ENCODE results near the gene ZNF684.

GRCh38 chr1:40508375-40509341 lies 22.8 kb upstream of the ZNF684 start, which contains the start of gene EXO5:
- TF ChIP-seq, protein P1, sequence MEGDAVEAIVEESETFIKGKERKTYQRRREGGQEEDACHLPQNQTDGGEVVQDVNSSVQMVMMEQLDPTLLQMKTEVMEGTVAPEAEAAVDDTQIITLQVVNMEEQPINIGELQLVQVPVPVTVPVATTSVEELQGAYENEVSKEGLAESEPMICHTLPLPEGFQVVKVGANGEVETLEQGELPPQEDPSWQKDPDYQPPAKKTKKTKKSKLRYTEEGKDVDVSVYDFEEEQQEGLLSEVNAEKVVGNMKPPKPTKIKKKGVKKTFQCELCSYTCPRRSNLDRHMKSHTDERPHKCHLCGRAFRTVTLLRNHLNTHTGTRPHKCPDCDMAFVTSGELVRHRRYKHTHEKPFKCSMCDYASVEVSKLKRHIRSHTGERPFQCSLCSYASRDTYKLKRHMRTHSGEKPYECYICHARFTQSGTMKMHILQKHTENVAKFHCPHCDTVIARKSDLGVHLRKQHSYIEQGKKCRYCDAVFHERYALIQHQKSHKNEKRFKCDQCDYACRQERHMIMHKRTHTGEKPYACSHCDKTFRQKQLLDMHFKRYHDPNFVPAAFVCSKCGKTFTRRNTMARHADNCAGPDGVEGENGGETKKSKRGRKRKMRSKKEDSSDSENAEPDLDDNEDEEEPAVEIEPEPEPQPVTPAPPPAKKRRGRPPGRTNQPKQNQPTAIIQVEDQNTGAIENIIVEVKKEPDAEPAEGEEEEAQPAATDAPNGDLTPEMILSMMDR (conservative IDR thresholded peaks at IDR 0.05; ENCODE audit: low read length) = no peak
- TF ChIP-seq EZH2phosphoT487 (IDR thresholded peaks at IDR 0.05; ENCODE audit: borderline replicate concordance) = no peak
